GM23338 (cell line): ENCODE measurements around the gene RNF150. TPM values are rescaled to one million over a fixed set of nuclear protein-coding genes. Genes with fewer than 3 reads are reported as not detected.

Source experiments
- ATAC-seq: fragments of 200-7000 bp; cut with Tn5 transposase; 3 replicates; pipeline ENCODE4 v1.9.1; 2020
- DNase-seq: peaks from one replicate; pipeline ENCODE4 v3.0.0-alpha.2; 2015; ENCODE audit warnings: low spot score
- H2AFZ ChIP-seq: fragments of 200-600 bp; sonication (generic); 2 replicates; pipeline ENCODE4 v1.8.0; 2016; ENCODE audit warnings: antibody characterized with exemption, mild to moderate bottlenecking, moderate library complexity
- H3F3A ChIP-seq: fragments of 200-600 bp; sonication (generic); replicated peaks from 2 replicates; pipeline ENCODE4 v1.8.0; 2017; ENCODE audit warnings: antibody characterized with exemption, mixed run types, low read depth
- H3K27ac ChIP-seq: fragments of 200-600 bp; sonication (generic); 2 replicates; pipeline ENCODE4 v1.6.1; 2016; ENCODE audit warnings: low read depth
- H3K27me3 ChIP-seq: fragments of 200-600 bp; sonication (generic); 2 replicates; pipeline ENCODE4 v1.8.0; 2016; ENCODE audit warnings: mild to moderate bottlenecking, mixed run types, moderate library complexity; ENCODE audit not compliant: insufficient read depth
- H3K36me3 ChIP-seq: fragments of 200-600 bp; sonication (generic); 2 replicates; pipeline ENCODE4 v1.8.0; 2016; ENCODE audit warnings: mild to moderate bottlenecking; ENCODE audit not compliant: insufficient read depth
- H3K4me1 ChIP-seq: fragments of 200-600 bp; sonication (generic); 2 replicates; pipeline ENCODE4 v1.8.0; 2016; ENCODE audit warnings: mild to moderate bottlenecking, moderate library complexity; ENCODE audit not compliant: insufficient read depth
- H3K4me2 ChIP-seq: fragments of 200-600 bp; sonication (generic); 2 replicates; pipeline ENCODE4 v1.7.1; 2017; ENCODE audit warnings: mixed run types
- H3K4me3 ChIP-seq: fragments of 200-600 bp; sonication (generic); 2 replicates; pipeline ENCODE4 v1.6.1; 2016; ENCODE audit warnings: mixed run types
- H3K79me2 ChIP-seq: fragments of 200-600 bp; sonication (generic); replicated peaks from 2 replicates; pipeline ENCODE4 v1.8.0; 2017; ENCODE audit warnings: mild to moderate bottlenecking; ENCODE audit not compliant: insufficient read depth
- H3K9me2 ChIP-seq: fragments of 200-600 bp; sonication (generic); 2 replicates; pipeline ENCODE4 v1.8.0; 2017; ENCODE audit not compliant: insufficient read depth
- H4K20me1 ChIP-seq: fragments of 200-600 bp; sonication (generic); replicated peaks from 2 replicates; pipeline ENCODE4 v1.8.0; 2017; ENCODE audit warnings: mild to moderate bottlenecking; ENCODE audit not compliant: insufficient read depth
- H3K27ac Mint-ChIP-seq: 2 replicates; pipeline ENCODE4 v1.8.0; 2020; ENCODE audit warnings: inconsistent platforms, mild to moderate bottlenecking, moderate library complexity, mixed read lengths
- H3K27me3 Mint-ChIP-seq: 3 replicates; pipeline ENCODE4 v1.8.0; 2022; ENCODE audit warnings: low read depth, mild to moderate bottlenecking, moderate library complexity, mixed read lengths, inconsistent platforms; ENCODE audit not compliant: insufficient read depth, poor library complexity
- H3K36me3 Mint-ChIP-seq: 3 replicates; pipeline ENCODE4 v1.8.0; 2021; ENCODE audit warnings: low read depth, mild to moderate bottlenecking, inconsistent platforms, moderate library complexity, mixed read lengths
- H3K4me1 Mint-ChIP-seq: 3 replicates; pipeline ENCODE4 v1.8.0; 2020; ENCODE audit warnings: mild to moderate bottlenecking, inconsistent platforms, mixed read lengths
- H3K4me3 Mint-ChIP-seq: 3 replicates; pipeline ENCODE4 v1.8.0; 2021; ENCODE audit warnings: moderate library complexity, mild to moderate bottlenecking, inconsistent platforms, mixed read lengths
- H3K9me3 Mint-ChIP-seq: 3 replicates; pipeline ENCODE4 v1.8.0; 2020; ENCODE audit warnings: moderate library complexity, mild to moderate bottlenecking, inconsistent platforms, mixed read lengths
- CREB1 ChIP-seq: fragments of 250-450 bp; sonication (Bioruptor Pico); IDR thresholded peaks from 2 replicates; pipeline ENCODE4 v1.5.0; 2020; ENCODE audit warnings: low read depth, mild to moderate bottlenecking, moderate library complexity
- CTCF ChIP-seq, 2 experiments: fragments of 200-600 bp in 1 of 2; sonication (generic) in 1 of 2; conservative IDR thresholded peaks; 2 replicates each; pipeline versions ENCODE4 v1.5.1 to v1.6.1; 2016 to 2017; ENCODE audit warnings: antibody characterized with exemption in 2 of 2, low read depth in 2 of 2, mild to moderate bottlenecking in 2 of 2, moderate library complexity in 1 of 2
- ETS1 ChIP-seq: IDR thresholded peaks from 2 replicates; pipeline ENCODE4 v1.6.1; 2016; ENCODE audit warnings: antibody characterized with exemption
- EZH2 ChIP-seq: fragments of 200-600 bp; sonication (generic); IDR thresholded peaks from one replicate; pipeline ENCODE4 v1.8.0; 2017; ENCODE audit warnings: antibody characterized with exemption, mild to moderate bottlenecking, low read depth; ENCODE audit not compliant: unreplicated experiment
- EZH2phosphoT487 ChIP-seq: fragments of 200-600 bp; sonication (generic); IDR thresholded peaks from one replicate; pipeline ENCODE4 v1.8.1; 2018; ENCODE audit warnings: antibody characterized with exemption; ENCODE audit not compliant: unreplicated experiment
- NANOG ChIP-seq: IDR thresholded peaks from 2 replicates; pipeline ENCODE4 v1.6.1; 2016; ENCODE audit warnings: antibody characterized with exemption, borderline replicate concordance
- POLR2AphosphoS5 ChIP-seq: IDR thresholded peaks from 2 replicates; pipeline ENCODE4 v1.6.1; 2016; ENCODE audit warnings: antibody characterized with exemption, low read depth
- REST ChIP-seq: IDR thresholded peaks from one replicate; pipeline ENCODE4 v1.6.1; 2018; ENCODE audit warnings: antibody characterized with exemption; ENCODE audit not compliant: unreplicated experiment
- ZNF331 ChIP-seq: fragments of 250-450 bp; sonication (Bioruptor Pico); IDR thresholded peaks from 2 replicates; pipeline ENCODE4 v1.5.0; 2020; ENCODE audit warnings: low read depth, mild to moderate bottlenecking, moderate library complexity
- ZNF462 ChIP-seq: fragments of 250-450 bp; sonication (Bioruptor Pico); IDR thresholded peaks from 2 replicates; pipeline ENCODE4 v1.5.0; 2020; ENCODE audit warnings: mild to moderate bottlenecking, moderate library complexity
- polyA plus RNA-seq: library from polyadenylated mRNA; unstranded; fragments of >200 nt; fragmentation: Nextera tagmentation; extraction: Ambion mirVana; gene quantifications from 2 replicates; pipeline ENCODE4 v1.2.1, GENCODE V29; 2016
- total RNA-seq: library from RNA; depleted of rRNA; stranded (reverse); fragments of >200 nt; shearing (Covaris generic); gene quantifications from 2 replicates; pipeline ENCODE4 v1.2.3, GENCODE V29; 2014

RNF150 gene
- total and polyA plus RNA-seq, 2 experiments from 2014 or later: 1.3 to 6.1 TPM

GRCh38 chr4:141062651-141063050 lies 70.6 kb downstream of the RNF150 start (continued):
- no peak for TF ChIP-seq REST

GRCh38 chr4:141058591-141059512 lies 74.4 kb downstream of the RNF150 start:
- H3K9me3 Mint-ChIP-seq: no peaks in the 10 kb centered on the region
- no peak overlapping the region for H3K4me2 ChIP-seq
- no peak overlapping the region for H3K27ac Mint-ChIP-seq
- no peaks in the 10 kb centered on the region for H3K27me3 Mint-ChIP-seq
- H2AFZ ChIP-seq: no peak overlapping the region
- H3K36me3 ChIP-seq: no peaks in the 10 kb centered on the region
- H3K36me3 Mint-ChIP-seq: no peaks in the 10 kb centered on the region
- H3K27me3 ChIP-seq: no peaks in the 10 kb centered on the region
- no peaks in the 10 kb centered on the region for H3F3A ChIP-seq
- H3K27ac ChIP-seq: no peak overlapping the region
- no peak overlapping the region for H3K4me3 ChIP-seq
- DNase-seq (no peak), ATAC-seq (no peak)
- no peaks in the 10 kb centered on the region for H3K4me1 ChIP-seq
- no peaks in the 10 kb centered on the region for H4K20me1 ChIP-seq
- H3K4me1 Mint-ChIP-seq: peaks cover 3% of the 10 kb centered on the region; the same call in 2 of the 3 replicates
- H3K79me2 ChIP-seq: no peaks in the 10 kb centered on the region
- no peaks in the 10 kb centered on the region; the same call in 1 of the 2 replicates for H3K9me2 ChIP-seq
- no peak overlapping the region for H3K4me3 Mint-ChIP-seq
- TF ChIP-seq CREB1 (CRISPR knock-in tag) (no peak), POLR2AphosphoS5 (no peak), CTCF (conservative IDR thresholded peaks at IDR 0.05; ENCODE audit: low read depth in 2 of 2) (no peak), NANOG (no peak), ZNF462 (CRISPR knock-in tag) (no peak), ETS1 (no peak), EZH2phosphoT487 (no peak), ZNF331 (no peak), EZH2 (no peak)
